H1 (cell line): Measurements from ENCODE around the gene ECPAS. TPM values are rescaled to one million over a fixed set of nuclear protein-coding genes. Genes with fewer than 3 reads are reported as not detected.

ENCODE experiments used
- BACH1 ChIP-seq: IDR thresholded peaks from 2 replicates; pipeline ENCODE4 v1.6.1; 2012; ENCODE audit warnings: low read length, improper control_type of control experiment
- CBX8 ChIP-seq: fragments of 300-800, 300-1000 bp; sonication (generic); IDR thresholded peaks from 2 replicates; pipeline ENCODE4 v1.7.1; 2016; ENCODE audit warnings: low read depth, low read length, borderline replicate concordance
- CHD1 ChIP-seq: IDR thresholded peaks from 2 replicates; pipeline ENCODE4 v1.6.1; 2012; ENCODE audit warnings: low read depth, low read length, improper control_type of control experiment
- FOSL1 ChIP-seq: IDR thresholded peaks from 2 replicates; pipeline ENCODE4 v1.6.1; 2011; ENCODE audit warnings: mild to moderate bottlenecking, low read depth, low read length, moderate library complexity; ENCODE audit not compliant: insufficient read depth
- GTF2F1 ChIP-seq: IDR thresholded peaks from 2 replicates; pipeline ENCODE4 v1.6.1; 2012; ENCODE audit warnings: low read depth, low read length, improper control_type of control experiment, borderline replicate concordance
- NANOG ChIP-seq: IDR thresholded peaks from 2 replicates; pipeline ENCODE4 v1.6.1; 2011; ENCODE audit warnings: low read length, low read depth, mild to moderate bottlenecking, inconsistent platforms; ENCODE audit not compliant: insufficient read depth, poor library complexity, severe bottlenecking
- SIN3A ChIP-seq, 2 experiments: IDR thresholded peaks in 1 of 2; conservative IDR thresholded peaks in 1 of 2; 2 replicates each; pipeline ENCODE4 v1.6.1; 2011 to 2012; ENCODE audit warnings: low read length in 2 of 2, improper control_type of control experiment in 1 of 2, low read depth in 1 of 2, mild to moderate bottlenecking in 1 of 2
- SRF ChIP-seq: IDR thresholded peaks from 2 replicates; pipeline ENCODE4 v1.6.1; 2011; ENCODE audit warnings: mild to moderate bottlenecking, low read depth, low read length, moderate library complexity
- polyA plus RNA-seq, 7 experiments: library from polyadenylated mRNA; depleted of rRNA in 3 of 7; stranded (reverse) in 5 of 7; unstranded in 2 of 7; fragments of >200 nt in 5 of 7; fragments of 200-250 nt in 2 of 7; gene quantifications; 1 replicate in 5 of 7; 2 replicates in 1 of 7; 4 replicates in 1 of 7; pipeline versions ENCODE4 v1.2.1 to v1.2.3, GENCODE V29; 2011 to 2013; ENCODE audit warnings: missing spikeins in 2 of 7, mixed read lengths in 2 of 7
- total RNA-seq: library from RNA; stranded (reverse); fragmentation: NEBNext Ultra II Directional; extraction: Animal tissue kit (Norgen Biotek cat#: 25700); gene quantifications from 2 replicates; pipeline ENCODE4 v1.2.1, GENCODE V29; 2021
- TF ChIP-seq, protein P1 (sequence below): fragments of 300-600 bp; sonication (generic); IDR thresholded peaks from 2 replicates; pipeline ENCODE4 v1.7.1; 2012; ENCODE audit warnings: low read length, moderate library complexity, mild to moderate bottlenecking, inconsistent platforms; ENCODE audit not compliant: insufficient replicate concordance
- TF ChIP-seq, protein P2 (sequence below): IDR thresholded peaks from 2 replicates; pipeline ENCODE4 v1.6.1; 2012; ENCODE audit warnings: inconsistent platforms

Gene ECPAS
- total and polyA plus RNA-seq, 2 of the 8 experiments (the other 6 are each of a cell fraction or from before 2014, with no cell fraction given), result 20.9 to 131 TPM

DNA sequence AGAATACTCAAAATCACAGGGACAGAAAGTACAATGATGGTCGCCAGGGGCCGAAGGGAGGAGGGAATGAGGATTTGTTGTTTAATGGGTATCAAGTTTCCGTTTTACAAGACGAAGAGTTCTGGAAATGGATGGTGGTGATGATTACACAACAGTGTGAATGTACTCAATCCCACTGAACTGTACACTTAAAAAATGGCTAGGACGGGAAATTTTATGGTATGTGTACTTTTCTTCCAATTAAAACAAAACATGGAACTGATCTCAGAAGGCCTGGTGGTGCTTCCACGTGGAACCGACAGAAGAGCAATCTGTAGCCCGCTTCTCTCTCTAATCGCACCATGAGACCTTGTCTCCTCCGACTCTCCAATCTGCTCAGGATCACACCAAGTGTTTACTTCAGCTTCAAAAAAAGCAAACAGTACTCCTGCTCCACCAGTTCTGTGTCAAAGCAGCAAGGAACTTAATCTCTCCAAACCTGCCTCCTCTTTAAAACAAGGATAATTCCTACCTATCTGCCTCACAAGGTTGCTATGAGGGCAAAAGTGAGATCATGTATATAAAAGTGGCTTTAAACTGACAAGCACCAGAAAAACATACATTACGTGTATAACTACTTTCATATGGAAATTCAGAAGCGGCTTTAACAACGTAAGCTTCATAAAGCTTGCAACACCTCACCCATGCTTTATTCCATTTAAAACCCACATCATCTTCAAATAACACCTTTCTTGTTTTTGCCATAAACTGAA lies 2.1 kb downstream of the ECPAS start (continued):
- TF ChIP-seq, protein P1, sequence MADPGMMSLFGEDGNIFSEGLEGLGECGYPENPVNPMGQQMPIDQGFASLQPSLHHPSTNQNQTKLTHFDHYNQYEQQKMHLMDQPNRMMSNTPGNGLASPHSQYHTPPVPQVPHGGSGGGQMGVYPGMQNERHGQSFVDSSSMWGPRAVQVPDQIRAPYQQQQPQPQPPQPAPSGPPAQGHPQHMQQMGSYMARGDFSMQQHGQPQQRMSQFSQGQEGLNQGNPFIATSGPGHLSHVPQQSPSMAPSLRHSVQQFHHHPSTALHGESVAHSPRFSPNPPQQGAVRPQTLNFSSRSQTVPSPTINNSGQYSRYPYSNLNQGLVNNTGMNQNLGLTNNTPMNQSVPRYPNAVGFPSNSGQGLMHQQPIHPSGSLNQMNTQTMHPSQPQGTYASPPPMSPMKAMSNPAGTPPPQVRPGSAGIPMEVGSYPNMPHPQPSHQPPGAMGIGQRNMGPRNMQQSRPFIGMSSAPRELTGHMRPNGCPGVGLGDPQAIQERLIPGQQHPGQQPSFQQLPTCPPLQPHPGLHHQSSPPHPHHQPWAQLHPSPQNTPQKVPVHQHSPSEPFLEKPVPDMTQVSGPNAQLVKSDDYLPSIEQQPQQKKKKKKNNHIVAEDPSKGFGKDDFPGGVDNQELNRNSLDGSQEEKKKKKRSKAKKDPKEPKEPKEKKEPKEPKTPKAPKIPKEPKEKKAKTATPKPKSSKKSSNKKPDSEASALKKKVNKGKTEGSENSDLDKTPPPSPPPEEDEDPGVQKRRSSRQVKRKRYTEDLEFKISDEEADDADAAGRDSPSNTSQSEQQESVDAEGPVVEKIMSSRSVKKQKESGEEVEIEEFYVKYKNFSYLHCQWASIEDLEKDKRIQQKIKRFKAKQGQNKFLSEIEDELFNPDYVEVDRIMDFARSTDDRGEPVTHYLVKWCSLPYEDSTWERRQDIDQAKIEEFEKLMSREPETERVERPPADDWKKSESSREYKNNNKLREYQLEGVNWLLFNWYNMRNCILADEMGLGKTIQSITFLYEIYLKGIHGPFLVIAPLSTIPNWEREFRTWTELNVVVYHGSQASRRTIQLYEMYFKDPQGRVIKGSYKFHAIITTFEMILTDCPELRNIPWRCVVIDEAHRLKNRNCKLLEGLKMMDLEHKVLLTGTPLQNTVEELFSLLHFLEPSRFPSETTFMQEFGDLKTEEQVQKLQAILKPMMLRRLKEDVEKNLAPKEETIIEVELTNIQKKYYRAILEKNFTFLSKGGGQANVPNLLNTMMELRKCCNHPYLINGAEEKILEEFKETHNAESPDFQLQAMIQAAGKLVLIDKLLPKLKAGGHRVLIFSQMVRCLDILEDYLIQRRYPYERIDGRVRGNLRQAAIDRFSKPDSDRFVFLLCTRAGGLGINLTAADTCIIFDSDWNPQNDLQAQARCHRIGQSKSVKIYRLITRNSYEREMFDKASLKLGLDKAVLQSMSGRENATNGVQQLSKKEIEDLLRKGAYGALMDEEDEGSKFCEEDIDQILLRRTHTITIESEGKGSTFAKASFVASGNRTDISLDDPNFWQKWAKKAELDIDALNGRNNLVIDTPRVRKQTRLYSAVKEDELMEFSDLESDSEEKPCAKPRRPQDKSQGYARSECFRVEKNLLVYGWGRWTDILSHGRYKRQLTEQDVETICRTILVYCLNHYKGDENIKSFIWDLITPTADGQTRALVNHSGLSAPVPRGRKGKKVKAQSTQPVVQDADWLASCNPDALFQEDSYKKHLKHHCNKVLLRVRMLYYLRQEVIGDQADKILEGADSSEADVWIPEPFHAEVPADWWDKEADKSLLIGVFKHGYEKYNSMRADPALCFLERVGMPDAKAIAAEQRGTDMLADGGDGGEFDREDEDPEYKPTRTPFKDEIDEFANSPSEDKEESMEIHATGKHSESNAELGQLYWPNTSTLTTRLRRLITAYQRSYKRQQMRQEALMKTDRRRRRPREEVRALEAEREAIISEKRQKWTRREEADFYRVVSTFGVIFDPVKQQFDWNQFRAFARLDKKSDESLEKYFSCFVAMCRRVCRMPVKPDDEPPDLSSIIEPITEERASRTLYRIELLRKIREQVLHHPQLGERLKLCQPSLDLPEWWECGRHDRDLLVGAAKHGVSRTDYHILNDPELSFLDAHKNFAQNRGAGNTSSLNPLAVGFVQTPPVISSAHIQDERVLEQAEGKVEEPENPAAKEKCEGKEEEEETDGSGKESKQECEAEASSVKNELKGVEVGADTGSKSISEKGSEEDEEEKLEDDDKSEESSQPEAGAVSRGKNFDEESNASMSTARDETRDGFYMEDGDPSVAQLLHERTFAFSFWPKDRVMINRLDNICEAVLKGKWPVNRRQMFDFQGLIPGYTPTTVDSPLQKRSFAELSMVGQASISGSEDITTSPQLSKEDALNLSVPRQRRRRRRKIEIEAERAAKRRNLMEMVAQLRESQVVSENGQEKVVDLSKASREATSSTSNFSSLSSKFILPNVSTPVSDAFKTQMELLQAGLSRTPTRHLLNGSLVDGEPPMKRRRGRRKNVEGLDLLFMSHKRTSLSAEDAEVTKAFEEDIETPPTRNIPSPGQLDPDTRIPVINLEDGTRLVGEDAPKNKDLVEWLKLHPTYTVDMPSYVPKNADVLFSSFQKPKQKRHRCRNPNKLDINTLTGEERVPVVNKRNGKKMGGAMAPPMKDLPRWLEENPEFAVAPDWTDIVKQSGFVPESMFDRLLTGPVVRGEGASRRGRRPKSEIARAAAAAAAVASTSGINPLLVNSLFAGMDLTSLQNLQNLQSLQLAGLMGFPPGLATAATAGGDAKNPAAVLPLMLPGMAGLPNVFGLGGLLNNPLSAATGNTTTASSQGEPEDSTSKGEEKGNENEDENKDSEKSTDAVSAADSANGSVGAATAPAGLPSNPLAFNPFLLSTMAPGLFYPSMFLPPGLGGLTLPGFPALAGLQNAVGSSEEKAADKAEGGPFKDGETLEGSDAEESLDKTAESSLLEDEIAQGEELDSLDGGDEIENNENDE, result no peak
- TF ChIP-seq SRF (no peak), NANOG (no peak), FOSL1 (no peak), CHD1 (no peak), CBX8 (no peak), SIN3A (conservative IDR thresholded peaks at IDR 0.05 in 1 of 2, IDR thresholded peaks at IDR 0.05 in 1 of 2; ENCODE audit: low read depth in 1 of 2, low read length in 2 of 2) (no peak), BACH1 (no peak), GTF2F1 (no peak)
- TF ChIP-seq, protein P2, sequence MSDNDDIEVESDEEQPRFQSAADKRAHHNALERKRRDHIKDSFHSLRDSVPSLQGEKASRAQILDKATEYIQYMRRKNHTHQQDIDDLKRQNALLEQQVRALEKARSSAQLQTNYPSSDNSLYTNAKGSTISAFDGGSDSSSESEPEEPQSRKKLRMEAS, result peak; percentile 26; the same call in 1 of the 2 replicates
